Neural progenitor cell (in vitro differentiated cells): ENCODE data around the gene CAMK1.

Experiments
- CTCF ChIP-seq: fragments of 200-600 bp; sonication (generic); IDR thresholded peaks from 2 replicates; pipeline ENCODE4 v1.5.1; 2017; ENCODE audit warnings: antibody characterized with exemption, mild to moderate bottlenecking
- EZH2 ChIP-seq: fragments of 200-600 bp; sonication (generic); IDR thresholded peaks from 2 replicates; pipeline ENCODE4 v1.6.1; 2017; ENCODE audit warnings: antibody characterized with exemption, mild to moderate bottlenecking, moderate library complexity
- EZH2phosphoT487 ChIP-seq: fragments of 200-600 bp; sonication (generic); IDR thresholded peaks from 2 replicates; pipeline ENCODE4 v1.6.1; 2017; ENCODE audit warnings: antibody characterized with exemption

GRCh38 chr3:9795207-9795606 lies 25.5 kb upstream of the CAMK1 start:
- TF ChIP-seq CTCF (no peak), EZH2phosphoT487 (no peak), EZH2 (no peak)
